SK-N-MC (cell line): ENCODE measurements around the gene ZDHHC19.

Experiments
- DNase-seq: peaks from one replicate; pipeline ENCODE4 v3.0.0-alpha.2; 2011; ENCODE audit warnings: low read depth, low spot score
- H3K27ac ChIP-seq: fragments of 200-600 bp; sonication (generic); 2 replicates; pipeline ENCODE4 v1.5.1; 2016; ENCODE audit warnings: mixed run types
- H3K36me3 ChIP-seq: fragments of 200-600 bp; sonication (generic); 2 replicates; pipeline ENCODE4 v1.6.1; 2017; ENCODE audit warnings: antibody characterized with exemption, low read length, mixed read lengths; ENCODE audit not compliant: insufficient read depth
- H3K4me3 ChIP-seq: fragments of 200-600 bp; sonication (generic); 2 replicates; pipeline ENCODE4 v1.5.1; 2016
- H3K9ac ChIP-seq: fragments of 200-600 bp; sonication (generic); 2 replicates; pipeline ENCODE4 v1.8.0; 2017; ENCODE audit warnings: mixed run types, mixed read lengths; ENCODE audit not compliant: insufficient read length
- H3K9me3 ChIP-seq: fragments of 200-600 bp; sonication (generic); 2 replicates; pipeline ENCODE4 v1.6.1; 2017; ENCODE audit warnings: low read depth, mild to moderate bottlenecking, antibody characterized with exemption, low read length, moderate library complexity, mixed read lengths
- EZH2 ChIP-seq: fragments of 200-600 bp; sonication (generic); IDR thresholded peaks from one replicate; pipeline ENCODE4 v1.6.1; 2017; ENCODE audit warnings: antibody characterized with exemption
- FOXP2 ChIP-seq: optimal IDR thresholded peaks from 2 replicates; pipeline ENCODE3; 2011; ENCODE audit warnings: mild to moderate bottlenecking, moderate library complexity; ENCODE audit not compliant: insufficient read depth; ENCODE audit errors: extremely low read length, control extremely low read depth
- POLR2AphosphoS5 ChIP-seq: IDR thresholded peaks from 2 replicates; pipeline ENCODE4 v1.6.1; 2012; ENCODE audit warnings: mild to moderate bottlenecking, low read depth, low read length, borderline replicate concordance

Gene ZDHHC19

GRCh38 chr3:196198081-196198675 is 13.0 kb downstream of the ZDHHC19 start:
- no peak for DNase-seq

GRCh38 chr3:196197524-196197923 is 13.7 kb downstream of the ZDHHC19 start:
- Histone ChIP-seq H3K27ac (no peak overlapping the region), H3K4me3 (no peak overlapping the region), H3K9me3 (no peaks in the 10 kb centered on the region), H3K36me3 (no peaks in the 10 kb centered on the region), H3K9ac (no peak overlapping the region)
- no peak for DNase-seq
- TF ChIP-seq POLR2AphosphoS5, result no peak

More at GRCh38 chr3:196198081-196198675, 13.0 kb downstream of the ZDHHC19 start:
- TF ChIP-seq EZH2 (no peak), FOXP2 (no peak), POLR2AphosphoS5 (no peak)
- Histone ChIP-seq H3K9me3 (no peaks in the 10 kb centered on the region), H3K9ac (no peak overlapping the region), H3K4me3 (no peak overlapping the region), H3K27ac (no peak overlapping the region), H3K36me3 (no peaks in the 10 kb centered on the region)

GRCh38 chr3:196195664-196196265 is 15.4 kb downstream of the ZDHHC19 start:
- no peaks in the 10 kb centered on the region for H3K9me3 ChIP-seq
- no peaks in the 10 kb centered on the region for H3K36me3 ChIP-seq
- H3K27ac ChIP-seq, result no peak overlapping the region
- no peak overlapping the region for H3K4me3 ChIP-seq
- no peak for DNase-seq
- TF ChIP-seq FOXP2, result no peak
- no peak for TF ChIP-seq EZH2
- TF ChIP-seq POLR2AphosphoS5, result no peak
- H3K9ac ChIP-seq, result no peak overlapping the region

- Histone ChIP-seq H3K9ac (no peak overlapping the region), H3K4me3 (no peak overlapping the region), H3K36me3 (no peaks in the 10 kb centered on the region), H3K9me3 (no peaks in the 10 kb centered on the region), H3K27ac (no peak overlapping the region)
- no peak for TF ChIP-seq POLR2AphosphoS5
- TF ChIP-seq EZH2, result no peak
- TF ChIP-seq FOXP2, result no peak
- no peak for DNase-seq
Measured at GRCh38 chr3:196194542-196194915, 16.7 kb downstream of the ZDHHC19 start.

GRCh38 chr3:196193736-196194541 is 17.3 kb downstream of the ZDHHC19 start:
- TF ChIP-seq POLR2AphosphoS5, result no peak
- TF ChIP-seq EZH2, result no peak
- TF ChIP-seq FOXP2, result no peak
- H3K4me3 ChIP-seq, result no peak overlapping the region
- no peak for DNase-seq
- no peak overlapping the region for H3K9ac ChIP-seq
- no peak overlapping the region for H3K27ac ChIP-seq
- no peaks in the 10 kb centered on the region for H3K9me3 ChIP-seq
- no peaks in the 10 kb centered on the region for H3K36me3 ChIP-seq

GRCh38 chr3:196193133-196193735 is 18.0 kb downstream of the ZDHHC19 start:
- no peak for DNase-seq
- no peaks in the 10 kb centered on the region for H3K36me3 ChIP-seq
- no peak overlapping the region for H3K4me3 ChIP-seq
- no peak overlapping the region for H3K27ac ChIP-seq
- no peak for TF ChIP-seq FOXP2
- TF ChIP-seq EZH2, result no peak
- TF ChIP-seq POLR2AphosphoS5, result no peak
- H3K9ac ChIP-seq, result no peak overlapping the region
- H3K9me3 ChIP-seq, result no peaks in the 10 kb centered on the region

- Histone ChIP-seq H3K27ac (no peak overlapping the region), H3K4me3 (no peak overlapping the region), H3K36me3 (no peaks in the 10 kb centered on the region), H3K9me3 (no peaks in the 10 kb centered on the region), H3K9ac (no peak overlapping the region)
- DNase-seq, result no peak
- no peak for TF ChIP-seq EZH2
- TF ChIP-seq POLR2AphosphoS5, result no peak
- TF ChIP-seq FOXP2, result no peak
Measured at GRCh38 chr3:196192524-196193051, 18.6 kb downstream of the ZDHHC19 start.

GRCh38 chr3:196192036-196192523 is 19.1 kb downstream of the ZDHHC19 start:
- no peak for DNase-seq
- no peak overlapping the region for H3K4me3 ChIP-seq
- TF ChIP-seq EZH2, result no peak
- no peak for TF ChIP-seq FOXP2
- no peak for TF ChIP-seq POLR2AphosphoS5
- H3K9ac ChIP-seq, result no peak overlapping the region
- H3K9me3 ChIP-seq, result no peaks in the 10 kb centered on the region
- no peaks in the 10 kb centered on the region for H3K36me3 ChIP-seq
- no peak overlapping the region for H3K27ac ChIP-seq
